Mucosa of descending colon (tissue), 3 donors: Measurements from ENCODE around the gene KCNE2. TPM values are rescaled to one million over a fixed set of nuclear protein-coding genes. Genes with fewer than 3 reads are reported as not detected.

Experiments
- ATAC-seq: fragments of 200-7000 bp; cut with Tn5 transposase; one replicate; pipeline ENCODE4 v1.9.1; 2020; ENCODE audit warnings: mild to moderate bottlenecking, moderate library complexity
- DNase-seq, 3 donors: peaks; one replicate each; pipeline ENCODE4 v3.0.0-alpha.2; 2020
- H3K36me3 ChIP-seq: fragments of 200-600 bp; one replicate; pipeline ENCODE4 v1.8.0; 2021; ENCODE audit warnings: low read depth, mild to moderate bottlenecking
- H3K4me1 ChIP-seq: fragments of 200-600 bp; one replicate; pipeline ENCODE4 v1.8.0; 2021; ENCODE audit warnings: low read depth, mild to moderate bottlenecking
- H3K4me3 ChIP-seq: fragments of 200-600 bp; one replicate; pipeline ENCODE4 v1.8.0; 2021; ENCODE audit warnings: mild to moderate bottlenecking
- H3K9me3 ChIP-seq: fragments of 200-600 bp; one replicate; pipeline ENCODE4 v1.8.0; 2021; ENCODE audit warnings: mild to moderate bottlenecking
- CTCF ChIP-seq: fragments of 200-600 bp; IDR thresholded peaks from one replicate; pipeline ENCODE4 v1.8.0; 2022; ENCODE audit warnings: antibody characterized with exemption, mild to moderate bottlenecking
- intact Hi-C, 2 donors: fragments of 100-400 bp; cut with DNase I in 1 of 2; cut with micrococcal nuclease in 1 of 2; formaldehyde crosslinking; loops; one replicate each; pipeline versions ENCODE4 v1.11.0 to v1.11.1; 2022; cut with DNase I, micrococcal nuclease
- total RNA-seq, 3 donors: library from RNA; stranded (reverse); fragmentation: NEBNext Ultra II Directional in 2 of 3; extraction: Animal tissue kit (Norgen Biotek cat#: 25700) in 2 of 3; gene quantifications; one replicate each; pipeline versions ENCODE4 v1.2.1 to v1.2.4, GENCODE V29; 2021 to 2023
- donor health status: DM: no; HTN: no; CAD: no; lungs with moderate emphysema.
- donor health status: DM: no; HTN: no; CAD: no.
- donor health status: DM: no; HTN: yes; CAD: no.

KCNE2 gene
- total RNA-seq, 3 donors from 2014 or later, result 0.38 to 1.0 (median 0.84) TPM

GRCh38 chr21:34337741-34338140, 26.1 kb upstream of the KCNE2 start:
- Histone ChIP-seq H3K9me3 (no peaks in the 10 kb centered on the region), H3K4me3 (no peak overlapping the region), H3K4me1 (no peaks in the 10 kb centered on the region), H3K36me3 (no peaks in the 10 kb centered on the region)
- DNase-seq (no peak), ATAC-seq (no peak)
- no peak for TF ChIP-seq CTCF
- intact Hi-C loops, result loop anchor here in 1 of 2 donors (10.0 kb wide), 1 partner anchor 63 kb away; no protein-coding TSS in a partner anchor

- ATAC-seq (no peak), DNase-seq (no peak)
- Histone ChIP-seq H3K36me3 (no peaks in the 10 kb centered on the region), H3K9me3 (no peaks in the 10 kb centered on the region), H3K4me3 (no peak overlapping the region), H3K4me1 (no peaks in the 10 kb centered on the region)
- no peak for TF ChIP-seq CTCF
- intact Hi-C loops, result loop anchor here in 1 of 2 donors (10.0 kb wide), 1 partner anchor 63 kb away; no protein-coding TSS in a partner anchor
These were observed 25.6 kb upstream of the KCNE2 start for GRCh38 chr21:34338226-34338625.

GRCh38 chr21:34340061-34340460, 23.7 kb upstream of the KCNE2 start:
- Histone ChIP-seq H3K4me3 (no peak overlapping the region), H3K36me3 (no peaks in the 10 kb centered on the region), H3K4me1 (no peaks in the 10 kb centered on the region), H3K9me3 (no peaks in the 10 kb centered on the region)
- intact Hi-C loops, result no loop called here
- TF ChIP-seq CTCF, result no peak
- ATAC-seq (no peak), DNase-seq (no peak)

GRCh38 chr21:34342476-34342875, 21.3 kb upstream of the KCNE2 start:
- ATAC-seq, result no peak
- no peak for DNase-seq
- no peak for TF ChIP-seq CTCF
- H3K4me3 ChIP-seq, result no peak overlapping the region
- H3K9me3 ChIP-seq, result no peaks in the 10 kb centered on the region
- no peaks in the 10 kb centered on the region for H3K4me1 ChIP-seq
- H3K36me3 ChIP-seq, result no peaks in the 10 kb centered on the region
- intact Hi-C loops, result no loop called here

GRCh38 chr21:34343347-34343746, 20.5 kb upstream of the KCNE2 start:
- Histone ChIP-seq H3K9me3 (no peaks in the 10 kb centered on the region), H3K4me3 (no peak overlapping the region), H3K36me3 (no peaks in the 10 kb centered on the region), H3K4me1 (no peaks in the 10 kb centered on the region)
- DNase-seq, result no peak
- intact Hi-C loops, result no loop called here
- no peak for ATAC-seq
- TF ChIP-seq CTCF, result no peak

- no peaks in the 10 kb centered on the region for H3K9me3 ChIP-seq
- TF ChIP-seq CTCF, result no peak
- H3K4me1 ChIP-seq, result no peaks in the 10 kb centered on the region
- no peak for ATAC-seq
- intact Hi-C loops, result no loop called here
- no peak overlapping the region for H3K4me3 ChIP-seq
- no peaks in the 10 kb centered on the region for H3K36me3 ChIP-seq
- no peak for DNase-seq
These were observed 19.9 kb upstream of the KCNE2 start for GRCh38 chr21:34343838-34344381.
